ENCODE results near the gene RAB31.

GRCh38 chr18:9762526-9762925, 54.4 kb downstream of the RAB31 start:
- TF ChIP-seq EP300 (IDR thresholded peaks at IDR 0.05; ENCODE audit: low read depth), result no peak
- no peak for TF ChIP-seq CTCF (IDR thresholded peaks at IDR 0.05)
